Endothelial cell of umbilical vein (primary cell): ENCODE measurements around the gene GTF2E1. TPM values are rescaled to one million over a fixed set of nuclear protein-coding genes. Genes with fewer than 3 reads are reported as not detected.

Experiments
- BruUV-seq: library from RNA; stranded (reverse); fragments of 400-500 nt; replicated peaks from 2 replicates; lab custom pipeline; 2021; lab: Mats Ljungman, UMichigan
- CTCF ChIA-PET: fragments of 300-600, 350-600 bp; sonication (Branson Sonifier 250); formaldehyde crosslinking; loops from one replicate; lab custom pipeline; 2021; ENCODE audit warnings: antibody characterized with exemption, inconsistent platforms; lab: Charles Lee
- POLR2A ChIA-PET: fragments of 300-600, 350-600 bp; sonication (Branson Sonifier 250); formaldehyde crosslinking; loops from one replicate; lab custom pipeline; 2021; ENCODE audit warnings: antibody characterized with exemption, inconsistent platforms; lab: Charles Lee
- DNase-seq: peaks from one replicate; pipeline ENCODE4 v3.0.0-alpha.2; 2011; ENCODE audit warnings: low read depth, low spot score
- FAIRE-seq: peaks from 2 replicates; lab custom pipeline; 2011; peaks lifted over from hg19 to GRCh38; lab: Jason Lieb, UNC
- H2AFZ ChIP-seq: 2 replicates; pipeline ENCODE4 v1.6.0; 2012; ENCODE audit warnings: low read depth, low read length, control low read depth, inconsistent platforms
- H3K27ac ChIP-seq: 2 replicates; pipeline ENCODE4 v1.5.1; 2011; ENCODE audit warnings: low read depth, mild to moderate bottlenecking, control low read depth, low read length, moderate library complexity; ENCODE audit not compliant: insufficient read depth
- H3K27me3 ChIP-seq, 2 experiments: 2 replicates each; pipeline versions ENCODE4 v1.6.0 to v1.6.1; 2011; ENCODE audit warnings: low read length in 2 of 2, mixed read lengths in 1 of 2; ENCODE audit not compliant: control insufficient read depth in 2 of 2, insufficient read depth in 2 of 2
- H3K36me3 ChIP-seq, 2 experiments: 2 replicates in 1 of 2; 3 replicates in 1 of 2; pipeline ENCODE4 v1.5.1; 2011; ENCODE audit warnings: low read length in 2 of 2, mild to moderate bottlenecking in 1 of 2, moderate library complexity in 1 of 2; ENCODE audit not compliant: control insufficient read depth in 2 of 2, insufficient read depth in 2 of 2; ENCODE audit errors: extremely low read depth in 1 of 2
- H3K4me1 ChIP-seq: 3 replicates; pipeline ENCODE4 v1.5.1; 2011; ENCODE audit warnings: mild to moderate bottlenecking, low read length; ENCODE audit not compliant: control insufficient read depth, insufficient read depth; ENCODE audit errors: extremely low read depth
- H3K4me2 ChIP-seq: 2 replicates; pipeline ENCODE4 v1.6.1; 2011; ENCODE audit warnings: low read length, control low read depth, mixed read lengths; ENCODE audit not compliant: insufficient read depth
- H3K4me3 ChIP-seq, 3 experiments: fragments of 200-600 bp in 1 of 3; sonication (generic), shearing (Covaris generic) in 1 of 3; replicated peaks in 1 of 3; 2 replicates each; pipeline ENCODE4 v1.5.1; 2011 to 2016; ENCODE audit warnings: control low read depth in 3 of 3, low read length in 3 of 3, mild to moderate bottlenecking in 2 of 3, inconsistent platforms in 1 of 3, low read depth in 1 of 3, moderate library complexity in 1 of 3; ENCODE audit not compliant: insufficient read depth in 1 of 3
- H3K79me2 ChIP-seq: 2 replicates; pipeline ENCODE4 v1.6.0; 2012; ENCODE audit warnings: low read length, inconsistent platforms; ENCODE audit not compliant: control insufficient read depth, insufficient read depth
- H3K9ac ChIP-seq: replicated peaks from 2 replicates; pipeline ENCODE3; 2011; ENCODE audit warnings: low read length, control low read depth; ENCODE audit not compliant: insufficient read depth; ENCODE audit errors: extremely low read depth
- H3K9me1 ChIP-seq: replicated peaks from 3 replicates; pipeline ENCODE4 v1.6.0; 2011; ENCODE audit warnings: mild to moderate bottlenecking, low read length; ENCODE audit not compliant: control insufficient read depth, insufficient read depth; ENCODE audit errors: extremely low read depth
- H3K9me3 ChIP-seq: replicated peaks from 2 replicates; pipeline ENCODE4 v1.5.1; 2012; ENCODE audit warnings: low read length, inconsistent platforms; ENCODE audit not compliant: control insufficient read depth, insufficient read depth
- H4K20me1 ChIP-seq: replicated peaks from 2 replicates; pipeline ENCODE3; 2011; ENCODE audit warnings: mild to moderate bottlenecking, low read length; ENCODE audit not compliant: control insufficient read depth, insufficient read depth; ENCODE audit errors: extremely low read depth
- EZH2 ChIP-seq: IDR thresholded peaks from 2 replicates; pipeline ENCODE4 v1.6.1; 2012; ENCODE audit warnings: borderline replicate concordance, low read depth, mild to moderate bottlenecking, moderate library complexity, low read length, inconsistent platforms; ENCODE audit not compliant: severe bottlenecking
- FOS ChIP-seq: IDR thresholded peaks from 2 replicates; pipeline ENCODE4 v1.6.1; 2011; ENCODE audit warnings: mild to moderate bottlenecking, low read length, moderate library complexity, borderline replicate concordance; ENCODE audit not compliant: insufficient read depth
- GATA2 ChIP-seq: IDR thresholded peaks from 2 replicates; pipeline ENCODE4 v1.7.0; 2011; ENCODE audit warnings: low read depth, mild to moderate bottlenecking, moderate library complexity, mixed read lengths, low read length; ENCODE audit not compliant: insufficient read length, insufficient read depth
- JUN ChIP-seq: IDR thresholded peaks from 2 replicates; pipeline ENCODE4 v1.6.1; 2011; ENCODE audit warnings: borderline replicate concordance, low read depth; ENCODE audit not compliant: insufficient read length, insufficient read depth
- MYC ChIP-seq: IDR thresholded peaks from one replicate; pipeline ENCODE4 v1.6.1; 2011; ENCODE audit warnings: mild to moderate bottlenecking, low read depth, low read length
- POLR2A ChIP-seq: IDR thresholded peaks from 2 replicates; pipeline ENCODE4 v1.6.1; 2012; ENCODE audit warnings: low read depth, mild to moderate bottlenecking, control low read depth, low read length
- POLR2AphosphoS5 ChIP-seq: IDR thresholded peaks from 2 replicates; pipeline ENCODE4 v1.6.1; 2012; ENCODE audit warnings: low read depth, mild to moderate bottlenecking, control low read depth, low read length, moderate library complexity; ENCODE audit not compliant: insufficient read depth
- dilution Hi-C: fragments of 300-500 bp; cut with MboI; formaldehyde crosslinking; loops from one replicate; pipeline ENCODE4 v1.15.0; 2019; ENCODE audit warnings: low sequenced_read_pairs; ENCODE audit not compliant: extremely low pct_ligation_motif_present
- intact Hi-C: fragments of 100-400 bp; cut with micrococcal nuclease; formaldehyde crosslinking; loops from one replicate; pipeline ENCODE4 v1.10.0; 2022
- polyA plus RNA-seq, 4 experiments: library from polyadenylated mRNA; depleted of rRNA in 3 of 4; stranded (reverse) in 3 of 4; unstranded in 1 of 4; fragments of >200 nt; gene quantifications; 2 replicates each; pipeline versions ENCODE4 v1.2.1 to v1.2.3, GENCODE V29; 2011 to 2012; ENCODE audit warnings: missing spikeins in 1 of 4
- total RNA-seq: library from RNA; stranded (reverse); gene quantifications from 2 replicates; pipeline ENCODE4 v1.2.3, GENCODE V29; 2021
- TF ChIP-seq, protein P1 (sequence below): IDR thresholded peaks from 2 replicates; pipeline ENCODE4 v1.6.1; 2011; ENCODE audit not compliant: insufficient read depth, insufficient read length
- TF ChIP-seq, protein P2 (sequence below), 2 donors: IDR thresholded peaks; 1 replicate in 1 of 2; 2 replicates in 1 of 2; pipeline ENCODE4 v1.5.1; 2011; ENCODE audit warnings: low read length in 2 of 2, mild to moderate bottlenecking in 2 of 2, moderate library complexity in 2 of 2, control low read depth in 1 of 2, inconsistent platforms in 1 of 2, low read depth in 1 of 2; ENCODE audit not compliant: insufficient read depth in 1 of 2; ENCODE audit errors: extremely low read depth in 1 of 2

The GTF2E1 gene
- total and polyA plus RNA-seq, 2 donors (not counting 3 experiments of a cell fraction or from before 2014, with no cell fraction given), result 10.6 to 27.7 TPM

DNA sequence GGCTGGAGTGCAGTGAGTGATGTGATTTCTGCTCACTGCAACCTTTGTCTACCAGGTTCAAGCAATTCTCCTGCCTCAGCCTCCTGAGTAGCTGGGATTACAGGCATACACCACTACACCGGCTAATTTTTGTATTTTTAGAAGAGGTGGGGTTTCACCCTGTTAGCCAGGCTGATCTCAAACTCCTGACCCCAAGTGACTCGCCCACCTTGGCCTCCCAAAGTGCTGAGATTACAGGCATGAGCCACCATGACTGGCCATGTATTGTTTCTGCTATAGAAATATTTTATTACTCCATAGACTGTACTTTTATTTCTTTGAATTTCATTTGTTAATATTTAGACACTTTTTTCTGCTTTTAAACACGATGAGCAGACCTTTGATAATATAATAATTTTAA lies 60.4 kb downstream of the GTF2E1 start:
- Histone ChIP-seq H3K4me3 (no peak overlapping the region), H2AFZ (no peak overlapping the region), H3K4me1 (no peaks in the 10 kb centered on the region), H3K79me2 (no peaks in the 10 kb centered on the region), H3K27ac (no peak overlapping the region), H3K9me3 (no peaks in the 10 kb centered on the region), H3K9ac (no peak overlapping the region), H3K27me3 (peaks cover 0 to 3% of the 10 kb centered on the region in 2 experiments), H3K4me2 (no peak overlapping the region), H4K20me1 (no peaks in the 10 kb centered on the region), H3K9me1 (no peaks in the 10 kb centered on the region), H3K36me3 (no peaks in the 10 kb centered on the region)
- POLR2A ChIA-PET, result no interaction called here
- CTCF ChIA-PET, result interaction anchor here (0.6 to 2.8 kb wide), 4 partner anchors 8 to 235 kb away, joined by 3 to 17 read pairs (median 4); no protein-coding TSS in a partner anchor
- no peak for TF ChIP-seq EZH2
- TF ChIP-seq POLR2AphosphoS5, result no peak
- no peak for TF ChIP-seq MYC
- no peak for TF ChIP-seq GATA2
- TF ChIP-seq POLR2A, result no peak
- TF ChIP-seq, protein P1, sequence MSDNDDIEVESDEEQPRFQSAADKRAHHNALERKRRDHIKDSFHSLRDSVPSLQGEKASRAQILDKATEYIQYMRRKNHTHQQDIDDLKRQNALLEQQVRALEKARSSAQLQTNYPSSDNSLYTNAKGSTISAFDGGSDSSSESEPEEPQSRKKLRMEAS, result no peak
- TF ChIP-seq FOS, result no peak
- TF ChIP-seq JUN, result no peak
- TF ChIP-seq, protein P2, sequence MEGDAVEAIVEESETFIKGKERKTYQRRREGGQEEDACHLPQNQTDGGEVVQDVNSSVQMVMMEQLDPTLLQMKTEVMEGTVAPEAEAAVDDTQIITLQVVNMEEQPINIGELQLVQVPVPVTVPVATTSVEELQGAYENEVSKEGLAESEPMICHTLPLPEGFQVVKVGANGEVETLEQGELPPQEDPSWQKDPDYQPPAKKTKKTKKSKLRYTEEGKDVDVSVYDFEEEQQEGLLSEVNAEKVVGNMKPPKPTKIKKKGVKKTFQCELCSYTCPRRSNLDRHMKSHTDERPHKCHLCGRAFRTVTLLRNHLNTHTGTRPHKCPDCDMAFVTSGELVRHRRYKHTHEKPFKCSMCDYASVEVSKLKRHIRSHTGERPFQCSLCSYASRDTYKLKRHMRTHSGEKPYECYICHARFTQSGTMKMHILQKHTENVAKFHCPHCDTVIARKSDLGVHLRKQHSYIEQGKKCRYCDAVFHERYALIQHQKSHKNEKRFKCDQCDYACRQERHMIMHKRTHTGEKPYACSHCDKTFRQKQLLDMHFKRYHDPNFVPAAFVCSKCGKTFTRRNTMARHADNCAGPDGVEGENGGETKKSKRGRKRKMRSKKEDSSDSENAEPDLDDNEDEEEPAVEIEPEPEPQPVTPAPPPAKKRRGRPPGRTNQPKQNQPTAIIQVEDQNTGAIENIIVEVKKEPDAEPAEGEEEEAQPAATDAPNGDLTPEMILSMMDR (IDR thresholded peaks at IDR 0.05; ENCODE audit: extremely low read depth in 1 of 2, insufficient read depth in 1 of 2, low read depth in 1 of 2, low read length in 2 of 2), result no peak
- intact Hi-C loops (no loop called here), dilution Hi-C loops (no loop called here)
- FAIRE-seq, result no peak
- no TSS peak for BruUV-seq
- no peak for DNase-seq
